Measurements from ENCODE around the gene CACNG4.

DNA sequence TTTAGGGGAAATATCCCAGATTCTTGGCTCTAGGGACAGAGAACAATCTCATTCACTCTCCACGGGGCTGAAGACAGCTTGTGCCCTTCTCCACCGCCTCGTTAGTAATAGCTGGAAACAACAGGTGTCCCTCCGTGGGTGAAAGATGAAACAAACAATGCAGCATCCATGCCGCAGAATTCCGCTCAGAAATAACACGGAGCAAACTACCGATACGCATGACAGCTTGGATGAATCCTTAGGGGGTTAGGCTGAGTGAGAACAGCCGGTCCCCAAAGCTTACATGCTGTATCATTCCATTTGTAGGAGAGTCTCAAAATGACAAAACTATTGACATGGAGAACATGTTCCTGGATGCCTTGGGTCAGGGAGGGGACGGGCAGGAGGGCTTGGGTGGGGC is 50.5 kb downstream of the CACNG4 start:
- TF ChIP-seq, protein P1, sequence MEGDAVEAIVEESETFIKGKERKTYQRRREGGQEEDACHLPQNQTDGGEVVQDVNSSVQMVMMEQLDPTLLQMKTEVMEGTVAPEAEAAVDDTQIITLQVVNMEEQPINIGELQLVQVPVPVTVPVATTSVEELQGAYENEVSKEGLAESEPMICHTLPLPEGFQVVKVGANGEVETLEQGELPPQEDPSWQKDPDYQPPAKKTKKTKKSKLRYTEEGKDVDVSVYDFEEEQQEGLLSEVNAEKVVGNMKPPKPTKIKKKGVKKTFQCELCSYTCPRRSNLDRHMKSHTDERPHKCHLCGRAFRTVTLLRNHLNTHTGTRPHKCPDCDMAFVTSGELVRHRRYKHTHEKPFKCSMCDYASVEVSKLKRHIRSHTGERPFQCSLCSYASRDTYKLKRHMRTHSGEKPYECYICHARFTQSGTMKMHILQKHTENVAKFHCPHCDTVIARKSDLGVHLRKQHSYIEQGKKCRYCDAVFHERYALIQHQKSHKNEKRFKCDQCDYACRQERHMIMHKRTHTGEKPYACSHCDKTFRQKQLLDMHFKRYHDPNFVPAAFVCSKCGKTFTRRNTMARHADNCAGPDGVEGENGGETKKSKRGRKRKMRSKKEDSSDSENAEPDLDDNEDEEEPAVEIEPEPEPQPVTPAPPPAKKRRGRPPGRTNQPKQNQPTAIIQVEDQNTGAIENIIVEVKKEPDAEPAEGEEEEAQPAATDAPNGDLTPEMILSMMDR (conservative IDR thresholded peaks at IDR 0.05), result no peak
- TF ChIP-seq ZFX (IDR thresholded peaks at IDR 0.05), result no peak

Measured in C4-2B (cell line).